Measurements from ENCODE around the gene ZMPSTE24.

DNA sequence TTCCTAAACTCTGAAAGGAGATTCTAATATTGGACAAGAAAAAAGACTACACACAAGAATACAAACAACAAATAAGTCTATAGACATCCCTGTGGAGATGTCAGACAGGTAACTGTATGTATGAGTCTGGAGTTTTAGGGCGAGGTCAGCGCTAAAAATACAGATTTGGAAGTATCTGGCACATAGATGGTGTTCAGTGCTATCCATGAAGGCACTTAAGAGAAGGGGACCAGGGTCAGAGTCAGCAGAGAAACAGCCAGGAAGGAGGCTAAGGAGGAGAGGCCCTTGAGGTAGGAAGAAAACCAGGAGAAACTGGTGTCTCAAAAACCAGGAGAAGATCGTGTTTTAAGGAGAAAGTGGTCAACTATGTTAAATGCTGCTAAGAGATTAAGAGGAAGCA lies 18.1 kb downstream of the ZMPSTE24 start:
- TF ChIP-seq POLR2A (IDR thresholded peaks at IDR 0.05) = no peak
- TF ChIP-seq, protein P1, sequence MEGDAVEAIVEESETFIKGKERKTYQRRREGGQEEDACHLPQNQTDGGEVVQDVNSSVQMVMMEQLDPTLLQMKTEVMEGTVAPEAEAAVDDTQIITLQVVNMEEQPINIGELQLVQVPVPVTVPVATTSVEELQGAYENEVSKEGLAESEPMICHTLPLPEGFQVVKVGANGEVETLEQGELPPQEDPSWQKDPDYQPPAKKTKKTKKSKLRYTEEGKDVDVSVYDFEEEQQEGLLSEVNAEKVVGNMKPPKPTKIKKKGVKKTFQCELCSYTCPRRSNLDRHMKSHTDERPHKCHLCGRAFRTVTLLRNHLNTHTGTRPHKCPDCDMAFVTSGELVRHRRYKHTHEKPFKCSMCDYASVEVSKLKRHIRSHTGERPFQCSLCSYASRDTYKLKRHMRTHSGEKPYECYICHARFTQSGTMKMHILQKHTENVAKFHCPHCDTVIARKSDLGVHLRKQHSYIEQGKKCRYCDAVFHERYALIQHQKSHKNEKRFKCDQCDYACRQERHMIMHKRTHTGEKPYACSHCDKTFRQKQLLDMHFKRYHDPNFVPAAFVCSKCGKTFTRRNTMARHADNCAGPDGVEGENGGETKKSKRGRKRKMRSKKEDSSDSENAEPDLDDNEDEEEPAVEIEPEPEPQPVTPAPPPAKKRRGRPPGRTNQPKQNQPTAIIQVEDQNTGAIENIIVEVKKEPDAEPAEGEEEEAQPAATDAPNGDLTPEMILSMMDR (IDR thresholded peaks at IDR 0.05) = no peak

Data from testis (tissue), 2 donors.